Panc1 (cell line): ENCODE measurements around the gene GRID2. TPM values are rescaled to one million over a fixed set of nuclear protein-coding genes. Genes with fewer than 3 reads are reported as not detected.

ENCODE experiments used
- ATAC-seq: fragments of 200-7000 bp; cut with Tn5 transposase; 2 replicates; pipeline ENCODE4 v1.9.1; 2020; ENCODE audit warnings: mild to moderate bottlenecking, moderate library complexity
- BruUV-seq: library from RNA; stranded (reverse); fragments of 400-500 nt; replicated peaks from 2 replicates; lab custom pipeline; 2021; lab: Mats Ljungman, UMichigan
- CTCF ChIA-PET: fragments of 300-600 bp; sonication (Branson Sonifier 250); formaldehyde crosslinking; loops from one replicate; lab custom pipeline; 2022; ENCODE audit warnings: antibody characterized with exemption; lab: Charles Lee
- POLR2A ChIA-PET: fragments of 300-600 bp; sonication (Branson Sonifier 250); formaldehyde crosslinking; loops from one replicate; lab custom pipeline; 2022; ENCODE audit warnings: antibody characterized with exemption; lab: Charles Lee
- DNase-seq: peaks from one replicate; pipeline ENCODE4 v3.0.0-alpha.2; 2010; ENCODE audit warnings: low read depth, low spot score
- H3K27ac ChIP-seq: 2 replicates; pipeline ENCODE4 v1.5.1; 2011; ENCODE audit warnings: mild to moderate bottlenecking, low read length, inconsistent platforms
- H3K27me3 ChIP-seq: fragments of 200-500 bp; sonication (Bioruptor generic); 2 replicates; pipeline ENCODE4 v1.6.0; 2014; ENCODE audit warnings: low read length, inconsistent platforms; ENCODE audit not compliant: control insufficient read depth, insufficient read depth
- H3K36me3 ChIP-seq: fragments of 200-500 bp; sonication (Bioruptor generic); 2 replicates; pipeline ENCODE4 v1.5.1; 2014; ENCODE audit warnings: inconsistent platforms, mild to moderate bottlenecking, low read length, moderate library complexity; ENCODE audit not compliant: control insufficient read depth, insufficient read depth
- H3K4me1 ChIP-seq: 2 replicates; pipeline ENCODE4 v1.5.1; 2011; ENCODE audit warnings: inconsistent platforms, mild to moderate bottlenecking, low read length, moderate library complexity; ENCODE audit not compliant: control insufficient read depth, insufficient read depth
- H3K4me3 ChIP-seq, 2 experiments: 2 replicates each; pipeline ENCODE4 v1.5.1; 2011 to 2012; ENCODE audit warnings: low read depth in 2 of 2, low read length in 2 of 2, mild to moderate bottlenecking in 2 of 2, inconsistent platforms in 1 of 2, moderate library complexity in 1 of 2
- H3K9me3 ChIP-seq: fragments of 200-500 bp; sonication (Bioruptor generic); 2 replicates; pipeline ENCODE4 v1.5.1; 2014; ENCODE audit warnings: low read depth, mild to moderate bottlenecking, inconsistent platforms, low read length, moderate library complexity; ENCODE audit not compliant: control insufficient read depth, insufficient read depth
- POLR2AphosphoS5 ChIP-seq: IDR thresholded peaks from 2 replicates; pipeline ENCODE4 v1.6.1; 2012; ENCODE audit warnings: mild to moderate bottlenecking, low read depth, low read length, moderate library complexity
- REST ChIP-seq, 2 experiments: IDR thresholded peaks; 2 replicates each; pipeline ENCODE4 v1.6.1; 2011 to 2012; ENCODE audit warnings: low read depth in 2 of 2, control low read depth in 1 of 2, low read length in 1 of 2, mild to moderate bottlenecking in 1 of 2, moderate library complexity in 1 of 2; ENCODE audit not compliant: insufficient read depth in 1 of 2
- SIN3A ChIP-seq: IDR thresholded peaks from 2 replicates; pipeline ENCODE4 v1.6.1; 2012; ENCODE audit warnings: low read depth, mild to moderate bottlenecking, low read length, moderate library complexity, borderline replicate concordance; ENCODE audit not compliant: insufficient read depth
- TCF7L2 ChIP-seq: IDR thresholded peaks from 2 replicates; pipeline ENCODE4 v1.6.1; 2011; ENCODE audit warnings: mild to moderate bottlenecking, low read depth, low read length, inconsistent platforms
- in situ Hi-C: cut with HindIII; loops from 2 replicates; pipeline ENCODE4 v1.10.0; 2016; ENCODE audit warnings: low sequenced_read_pairs, low pct_unique_long_range_greater_than_20kb
- intact Hi-C: fragments of 100-400 bp; cut with micrococcal nuclease; formaldehyde crosslinking; loops from one replicate; pipeline ENCODE4 v1.10.0; 2022; ENCODE audit not compliant: unreplicated experiment
- total RNA-seq: library from RNA; stranded (reverse); gene quantifications from one replicate; pipeline ENCODE4 v1.2.1, GENCODE V29; 2021; ENCODE audit not compliant: unreplicated experiment
- TF ChIP-seq, protein P1 (sequence below): fragments of 450-650 bp; IDR thresholded peaks from 2 replicates; pipeline ENCODE4 v1.5.1; 2017; ENCODE audit warnings: mild to moderate bottlenecking

The GRID2 gene
- total RNA-seq, 1 experiment from 2014 or later: 0.08 TPM

DNA sequence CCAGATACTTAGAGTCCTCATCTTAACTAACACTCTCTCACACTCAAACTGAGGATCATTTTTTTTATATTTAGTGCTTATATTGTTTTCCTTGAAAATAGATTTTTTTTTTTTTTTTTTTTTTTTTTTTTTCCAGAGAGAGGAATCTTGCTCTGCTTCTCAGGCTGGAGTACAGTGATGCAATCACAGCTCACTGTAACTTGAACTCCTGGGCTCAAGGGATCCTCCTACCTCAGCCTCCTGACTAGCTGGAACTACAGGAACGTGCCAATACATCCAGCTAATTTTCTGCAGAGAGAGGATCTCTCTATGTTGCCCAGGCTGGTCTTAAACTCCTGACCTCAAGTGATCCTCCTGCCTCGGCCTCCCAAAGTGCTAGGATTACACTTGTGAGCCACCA, 874.5 kb downstream of the GRID2 start:
- CTCF ChIA-PET: no interaction called here
- H3K36me3 ChIP-seq: no peaks in the 10 kb centered on the region
- no peaks in the 10 kb centered on the region for H3K4me1 ChIP-seq
- H3K4me3 ChIP-seq: no peak overlapping the region
- intact Hi-C loops: no loop called here
- no peaks in the 10 kb centered on the region for H3K9me3 ChIP-seq
- ATAC-seq (no peak), DNase-seq (no peak)
- TF ChIP-seq SIN3A: no peak
- TF ChIP-seq, protein P1, sequence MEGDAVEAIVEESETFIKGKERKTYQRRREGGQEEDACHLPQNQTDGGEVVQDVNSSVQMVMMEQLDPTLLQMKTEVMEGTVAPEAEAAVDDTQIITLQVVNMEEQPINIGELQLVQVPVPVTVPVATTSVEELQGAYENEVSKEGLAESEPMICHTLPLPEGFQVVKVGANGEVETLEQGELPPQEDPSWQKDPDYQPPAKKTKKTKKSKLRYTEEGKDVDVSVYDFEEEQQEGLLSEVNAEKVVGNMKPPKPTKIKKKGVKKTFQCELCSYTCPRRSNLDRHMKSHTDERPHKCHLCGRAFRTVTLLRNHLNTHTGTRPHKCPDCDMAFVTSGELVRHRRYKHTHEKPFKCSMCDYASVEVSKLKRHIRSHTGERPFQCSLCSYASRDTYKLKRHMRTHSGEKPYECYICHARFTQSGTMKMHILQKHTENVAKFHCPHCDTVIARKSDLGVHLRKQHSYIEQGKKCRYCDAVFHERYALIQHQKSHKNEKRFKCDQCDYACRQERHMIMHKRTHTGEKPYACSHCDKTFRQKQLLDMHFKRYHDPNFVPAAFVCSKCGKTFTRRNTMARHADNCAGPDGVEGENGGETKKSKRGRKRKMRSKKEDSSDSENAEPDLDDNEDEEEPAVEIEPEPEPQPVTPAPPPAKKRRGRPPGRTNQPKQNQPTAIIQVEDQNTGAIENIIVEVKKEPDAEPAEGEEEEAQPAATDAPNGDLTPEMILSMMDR: no peak
- TF ChIP-seq REST (IDR thresholded peaks at IDR 0.05; ENCODE audit: insufficient read depth in 1 of 2, low read depth in 2 of 2, low read length in 1 of 2): no peak
- no peak for TF ChIP-seq TCF7L2
- no peak for TF ChIP-seq POLR2AphosphoS5
- H3K27ac ChIP-seq: no peak overlapping the region
- POLR2A ChIA-PET: interaction anchor here (0.6 kb wide), 1 partner anchor 1281 kb away, joined by 5 read pairs; no protein-coding TSS in a partner anchor
- no TSS peak for BruUV-seq
- in situ Hi-C loops: no loop called here
- H3K27me3 ChIP-seq: no peaks in the 10 kb centered on the region

DNA sequence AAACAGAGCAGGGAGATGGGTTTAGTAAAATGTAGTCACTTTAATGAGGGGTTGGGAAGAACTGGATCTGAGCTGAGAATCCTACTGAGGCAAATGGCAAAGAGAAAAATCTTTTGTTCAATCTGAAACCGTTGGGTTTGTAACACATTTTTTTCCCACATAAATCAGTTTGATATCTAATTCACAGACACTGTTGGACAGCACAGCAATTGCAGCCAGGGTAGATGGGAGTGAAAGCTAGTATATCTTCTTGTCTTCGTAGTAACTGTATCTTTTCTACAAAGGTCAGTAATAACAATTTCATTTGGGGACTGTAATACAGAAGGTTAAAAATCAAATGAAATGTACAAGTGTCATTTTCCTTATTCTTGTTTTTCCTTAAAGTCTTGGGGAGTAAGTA, 875.3 kb downstream of the GRID2 start:
- no peaks in the 10 kb centered on the region for H3K4me1 ChIP-seq
- no peaks in the 10 kb centered on the region for H3K9me3 ChIP-seq
- no peak for TF ChIP-seq TCF7L2
- no peak for TF ChIP-seq SIN3A
- TF ChIP-seq REST (IDR thresholded peaks at IDR 0.05; ENCODE audit: insufficient read depth in 1 of 2, low read depth in 2 of 2, low read length in 1 of 2): no peak
- no peak for TF ChIP-seq POLR2AphosphoS5
- TF ChIP-seq, protein P1: no peak
- ChIA-PET CTCF (no interaction called here), POLR2A (interaction anchor here (0.6 kb wide), 1 partner anchor 46 kb away, joined by 3 read pairs; no protein-coding TSS in a partner anchor)
- no peak for ATAC-seq
- intact Hi-C loops (no loop called here), in situ Hi-C loops (no loop called here)
- no peak overlapping the region for H3K4me3 ChIP-seq
- BruUV-seq: no TSS peak
- no peaks in the 10 kb centered on the region for H3K36me3 ChIP-seq
- no peak for DNase-seq
- H3K27me3 ChIP-seq: no peaks in the 10 kb centered on the region
- no peak overlapping the region for H3K27ac ChIP-seq
